OCI-LY1 (cell line): ENCODE results near the gene GJB4.

Experiments used
- H2AFZ ChIP-seq: fragments of 200-600 bp; sonication (generic), shearing (Covaris generic); 2 replicates; pipeline ENCODE4 v1.6.0; 2014; ENCODE audit warnings: antibody characterized with exemption, mild to moderate bottlenecking, low read length
- H3F3A ChIP-seq: fragments of 200-600 bp; sonication (generic), shearing (Covaris generic); 2 replicates; pipeline ENCODE4 v1.6.0; 2014; ENCODE audit warnings: mild to moderate bottlenecking, antibody characterized with exemption, low read length, moderate library complexity; ENCODE audit not compliant: insufficient read depth
- H3K27ac ChIP-seq: fragments of 200-600 bp; sonication (generic); 2 replicates; pipeline ENCODE4 v1.5.1; 2014; ENCODE audit warnings: low read length, mixed run types, mild to moderate bottlenecking, low read depth; ENCODE audit not compliant: poor library complexity, severe bottlenecking
- H3K27me3 ChIP-seq: fragments of 200-600 bp; sonication (generic); 2 replicates; pipeline ENCODE4 v1.6.0; 2014; ENCODE audit warnings: antibody characterized with exemption, mild to moderate bottlenecking, low read length, moderate library complexity; ENCODE audit not compliant: insufficient read depth
- H3K36me3 ChIP-seq: fragments of 200-600 bp; sonication (generic); 2 replicates; pipeline ENCODE4 v1.6.1; 2014; ENCODE audit warnings: mild to moderate bottlenecking, antibody characterized with exemption, low read length, moderate library complexity, mixed read lengths; ENCODE audit not compliant: insufficient read depth
- H3K4me1 ChIP-seq: fragments of 200-600 bp; sonication (generic); 2 replicates; pipeline ENCODE4 v1.5.1; 2014; ENCODE audit warnings: mild to moderate bottlenecking, low read length, moderate library complexity; ENCODE audit not compliant: insufficient read depth, severe bottlenecking
- H3K4me2 ChIP-seq: fragments of 200-600 bp; sonication (generic), shearing (Covaris generic); 2 replicates; pipeline ENCODE4 v1.6.1; 2014; ENCODE audit warnings: low read length
- H3K4me3 ChIP-seq: fragments of 200-600 bp; sonication (generic); 2 replicates; pipeline ENCODE4 v1.5.1; 2014; ENCODE audit warnings: low read length, low read depth, mild to moderate bottlenecking, mixed read lengths; ENCODE audit not compliant: poor library complexity, severe bottlenecking
- H3K79me2 ChIP-seq: fragments of 200-600 bp; shearing (Covaris generic); 2 replicates; pipeline ENCODE4 v1.6.1; 2016; ENCODE audit warnings: mixed run types, low read length, mixed read lengths; ENCODE audit not compliant: insufficient read depth
- H3K9ac ChIP-seq: fragments of 200-600 bp; sonication (generic), shearing (Covaris generic); 2 replicates; pipeline ENCODE4 v1.6.1; 2014; ENCODE audit warnings: mild to moderate bottlenecking, low read length, mixed read lengths
- H3K9me2 ChIP-seq: fragments of 200-600 bp; sonication (generic), shearing (Covaris generic); 2 replicates; pipeline ENCODE4 v1.6.1; 2014; ENCODE audit warnings: low read depth, mild to moderate bottlenecking, low read length, mixed read lengths
- H3K9me3 ChIP-seq: fragments of 200-600 bp; shearing (Covaris generic); 2 replicates; pipeline ENCODE4 v1.6.1; 2014; ENCODE audit warnings: low read length, mixed read lengths
- H4K20me1 ChIP-seq: fragments of 200-600 bp; sonication (generic), shearing (Covaris generic); 2 replicates; pipeline ENCODE4 v1.6.0; 2016; ENCODE audit warnings: mild to moderate bottlenecking, low read length; ENCODE audit not compliant: insufficient read depth
- EZH2 ChIP-seq: fragments of 200-600 bp; sonication (generic), shearing (Covaris generic); IDR thresholded peaks from 2 replicates; pipeline ENCODE4 v1.8.0; 2017; ENCODE audit warnings: borderline replicate concordance, mixed run types, mild to moderate bottlenecking, antibody characterized with exemption, low read length, moderate library complexity, mixed read lengths
- TF ChIP-seq, protein P1 (sequence below): fragments of 200-600 bp; sonication (generic), shearing (Covaris generic); IDR thresholded peaks from 2 replicates; pipeline ENCODE4 v1.5.1; 2017; ENCODE audit warnings: mild to moderate bottlenecking, antibody characterized with exemption, low read length, moderate library complexity, mixed read lengths

GJB4 gene

DNA sequence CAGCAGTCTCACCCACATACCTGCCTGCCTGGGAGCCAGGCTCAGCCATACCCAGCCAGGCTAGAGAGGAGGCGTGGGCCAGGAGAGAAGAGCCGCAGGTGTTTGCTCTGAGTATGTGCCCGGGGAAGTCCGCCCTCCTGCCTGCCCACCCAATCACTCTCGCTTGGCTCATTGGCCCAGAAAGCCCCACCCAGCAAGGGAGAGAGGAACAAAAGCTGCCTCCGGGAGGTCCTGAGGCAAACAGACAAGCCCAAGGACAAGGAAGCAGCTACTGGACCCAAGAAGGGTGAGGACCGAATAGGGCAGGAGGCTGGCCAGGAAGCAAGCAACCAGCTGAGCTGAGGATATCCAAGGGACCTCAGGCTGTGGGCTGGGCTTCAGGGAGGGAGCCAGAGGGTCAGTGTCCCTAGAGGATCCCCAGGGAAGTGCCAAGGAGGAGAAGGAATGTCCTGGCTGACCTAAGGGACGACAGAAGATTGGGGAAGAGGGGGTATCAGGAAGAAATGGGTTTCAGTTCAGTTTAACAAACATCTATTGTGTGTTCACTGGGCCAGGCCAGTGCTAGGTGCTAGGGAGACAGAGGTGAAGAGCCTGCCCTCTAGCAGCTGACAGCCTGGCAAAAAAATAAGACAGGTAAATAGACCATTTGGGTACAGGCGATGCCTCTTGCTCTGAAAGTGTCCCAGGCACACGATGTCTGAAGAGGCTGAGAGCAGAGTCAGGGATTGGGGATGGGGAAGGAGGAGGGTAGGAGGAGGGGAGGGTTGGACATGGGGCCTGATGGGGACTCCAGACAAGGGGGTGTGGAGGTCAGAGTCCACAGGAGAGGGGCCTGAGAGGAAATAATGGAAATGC, at the start of gene GJB4:
Gene GJB4, plus strand, starts transcription at position 238 of the 855 bp plus-strand sequence. CDS start 1,515 bp downstream, outside the sequence.
- Histone ChIP-seq H3K36me3 (no peaks in the 10 kb centered on the region), H3K4me3 (no peak within 1 kb of the TSS), H3K79me2 (no peaks in the 10 kb centered on the region), H3K9me2 (no peaks in the 10 kb centered on the region), H3K4me1 (no peaks in the 10 kb centered on the region), H3K4me2 (no peak within 1 kb of the TSS), H2AFZ (no peak within 1 kb of the TSS), H3K27me3 (no peaks in the 10 kb centered on the region; the same call in 1 of the 2 replicates), H3F3A (no peaks in the 10 kb centered on the region), H3K9ac (no peak within 1 kb of the TSS), H4K20me1 (no peaks in the 10 kb centered on the region), H3K9me3 (no peaks in the 10 kb centered on the region), H3K27ac (no peak within 1 kb of the TSS)
- TF ChIP-seq EZH2, result no peak
- TF ChIP-seq, protein P1, sequence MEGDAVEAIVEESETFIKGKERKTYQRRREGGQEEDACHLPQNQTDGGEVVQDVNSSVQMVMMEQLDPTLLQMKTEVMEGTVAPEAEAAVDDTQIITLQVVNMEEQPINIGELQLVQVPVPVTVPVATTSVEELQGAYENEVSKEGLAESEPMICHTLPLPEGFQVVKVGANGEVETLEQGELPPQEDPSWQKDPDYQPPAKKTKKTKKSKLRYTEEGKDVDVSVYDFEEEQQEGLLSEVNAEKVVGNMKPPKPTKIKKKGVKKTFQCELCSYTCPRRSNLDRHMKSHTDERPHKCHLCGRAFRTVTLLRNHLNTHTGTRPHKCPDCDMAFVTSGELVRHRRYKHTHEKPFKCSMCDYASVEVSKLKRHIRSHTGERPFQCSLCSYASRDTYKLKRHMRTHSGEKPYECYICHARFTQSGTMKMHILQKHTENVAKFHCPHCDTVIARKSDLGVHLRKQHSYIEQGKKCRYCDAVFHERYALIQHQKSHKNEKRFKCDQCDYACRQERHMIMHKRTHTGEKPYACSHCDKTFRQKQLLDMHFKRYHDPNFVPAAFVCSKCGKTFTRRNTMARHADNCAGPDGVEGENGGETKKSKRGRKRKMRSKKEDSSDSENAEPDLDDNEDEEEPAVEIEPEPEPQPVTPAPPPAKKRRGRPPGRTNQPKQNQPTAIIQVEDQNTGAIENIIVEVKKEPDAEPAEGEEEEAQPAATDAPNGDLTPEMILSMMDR, result no peak

DNA sequence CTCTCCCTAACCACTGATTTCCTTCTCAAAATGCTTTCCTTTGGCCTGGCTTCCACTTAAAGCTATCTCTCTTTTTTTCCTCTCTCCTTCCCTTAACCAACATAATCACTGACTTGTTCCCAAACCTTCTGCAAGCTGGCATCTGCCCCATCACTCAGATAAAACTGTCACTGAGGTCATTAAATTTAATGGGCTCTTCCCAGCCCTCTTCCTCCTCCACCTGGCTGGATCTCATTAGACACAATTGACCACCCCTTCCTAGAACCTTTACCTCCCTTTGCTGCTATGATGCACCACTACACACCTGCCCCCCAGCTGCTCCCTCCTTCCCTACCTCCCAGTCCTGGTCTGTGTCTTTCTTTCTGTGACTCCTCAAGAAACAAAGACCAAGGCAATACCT, 48.7 kb upstream of the GJB4 start:
- H4K20me1 ChIP-seq, result no peaks in the 10 kb centered on the region
- H3K4me2 ChIP-seq, result no peak overlapping the region
- H3F3A ChIP-seq, result no peaks in the 10 kb centered on the region
- no peaks in the 10 kb centered on the region for H3K9me3 ChIP-seq
- H3K9ac ChIP-seq, result no peak overlapping the region
- no peak for TF ChIP-seq EZH2
- TF ChIP-seq, protein P1, result no peak
- H3K9me2 ChIP-seq, result no peaks in the 10 kb centered on the region
- H3K27me3 ChIP-seq, result peaks cover 3% of the 10 kb centered on the region; the same call in 1 of the 2 replicates
- H3K27ac ChIP-seq, result no peak overlapping the region
- H3K4me3 ChIP-seq, result no peak overlapping the region
- no peak overlapping the region for H2AFZ ChIP-seq
- H3K4me1 ChIP-seq, result no peaks in the 10 kb centered on the region
- no peaks in the 10 kb centered on the region for H3K36me3 ChIP-seq
- H3K79me2 ChIP-seq, result no peaks in the 10 kb centered on the region

DNA sequence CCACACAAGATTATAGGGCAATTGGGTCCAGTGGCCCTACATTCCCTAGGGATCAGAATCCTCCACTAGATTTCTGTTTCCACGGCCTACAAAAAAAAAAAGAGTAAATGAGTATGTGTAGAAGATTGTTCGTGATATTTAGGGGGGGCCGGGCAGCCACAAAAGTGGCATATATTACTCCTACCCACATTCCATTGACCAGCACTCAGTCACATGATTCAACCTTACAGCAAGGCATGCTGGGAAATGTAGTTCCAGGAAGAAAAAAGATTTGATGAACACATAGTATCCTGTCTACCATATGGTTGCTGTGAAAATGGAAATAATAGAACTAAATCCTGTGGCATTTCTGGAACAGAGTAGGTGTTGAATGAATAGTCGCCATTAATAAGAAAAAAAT, 48.1 kb upstream of the GJB4 start:
- Histone ChIP-seq H3K9me2 (no peaks in the 10 kb centered on the region), H3K4me3 (no peak overlapping the region), H3K36me3 (no peaks in the 10 kb centered on the region), H3K9me3 (no peaks in the 10 kb centered on the region), H3K27me3 (peaks cover 3% of the 10 kb centered on the region; the same call in 1 of the 2 replicates), H4K20me1 (no peaks in the 10 kb centered on the region), H3K4me2 (no peak overlapping the region), H3K4me1 (no peaks in the 10 kb centered on the region), H3K27ac (no peak overlapping the region), H3K9ac (no peak overlapping the region), H3F3A (no peaks in the 10 kb centered on the region), H3K79me2 (no peaks in the 10 kb centered on the region), H2AFZ (no peak overlapping the region)
- TF ChIP-seq EZH2, result no peak
- TF ChIP-seq, protein P1, result no peak
